KOPT-K1 (cell line): Measurements from ENCODE around the gene ADCY10.
"Not testable (repeated sequence)": the region's sequence is repeated elsewhere in the genome, so short reads cannot be mapped to it uniquely, and the experiment has no call there.

Experiments used
- H3K27ac ChIP-seq: fragments of 200-600 bp; sonication (generic); 2 replicates; pipeline ENCODE4 v1.5.1; 2016; ENCODE audit warnings: antibody characterized with exemption, mild to moderate bottlenecking, low read depth, low read length; ENCODE audit not compliant: poor library complexity, severe bottlenecking
- H3K36me3 ChIP-seq: fragments of 200-600 bp; sonication (generic); 2 replicates; pipeline ENCODE4 v1.5.1; 2017; ENCODE audit warnings: antibody characterized with exemption, mild to moderate bottlenecking, low read length, moderate library complexity; ENCODE audit not compliant: insufficient read depth
- H3K9me3 ChIP-seq: fragments of 200-600 bp; sonication (generic); 2 replicates; pipeline ENCODE4 v1.5.1; 2017; ENCODE audit warnings: antibody characterized with exemption, low read length, mild to moderate bottlenecking; ENCODE audit not compliant: insufficient read depth, poor library complexity, severe bottlenecking

ADCY10 gene

DNA sequence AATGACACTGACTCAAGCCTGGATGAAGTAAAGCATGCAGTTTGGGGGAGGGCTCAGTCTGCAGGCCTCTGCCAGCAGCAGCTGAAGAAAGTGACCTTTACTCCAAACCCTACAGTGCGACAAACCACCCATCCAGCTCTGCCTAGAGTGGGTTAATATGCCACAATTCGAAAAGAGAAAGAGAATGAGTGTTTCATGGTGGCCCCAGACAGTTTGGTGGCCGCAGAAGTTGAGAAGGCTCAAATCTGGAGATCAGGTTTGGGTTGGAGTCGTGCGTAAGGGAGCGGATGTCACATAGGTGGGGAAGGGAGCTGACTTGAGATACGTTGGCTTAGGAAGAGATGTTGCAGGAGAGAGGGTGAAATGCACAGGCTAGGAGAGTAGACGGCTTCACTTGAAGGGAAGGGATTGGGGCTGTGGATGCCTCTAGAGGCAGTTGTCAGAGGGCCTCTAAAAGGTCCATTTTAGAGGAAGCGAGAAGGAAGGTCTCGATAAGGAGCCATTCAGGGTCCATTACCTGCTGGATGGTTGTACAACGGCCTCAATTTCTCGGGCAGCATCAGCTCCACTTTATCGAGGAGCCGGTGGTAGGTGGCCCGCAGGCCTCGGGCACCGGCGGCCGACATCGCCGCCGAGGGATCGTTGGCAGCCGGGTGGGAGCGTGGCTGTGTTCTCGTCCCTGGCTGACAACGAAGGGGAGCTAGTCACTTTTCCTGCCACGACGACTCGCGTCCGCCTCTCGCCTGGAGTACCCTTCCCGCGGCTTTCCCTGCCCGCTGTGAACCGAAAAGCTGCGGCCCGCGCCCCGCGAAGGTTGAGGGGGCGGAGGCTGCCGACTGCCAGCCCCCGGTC lies 21.5 kb upstream of the ADCY10 start:
- no peaks in the 10 kb centered on the region for H3K36me3 ChIP-seq
- H3K9me3 ChIP-seq: no peaks in the 10 kb centered on the region
- peak overlapping the region; percentile 94 for H3K27ac ChIP-seq

DNA sequence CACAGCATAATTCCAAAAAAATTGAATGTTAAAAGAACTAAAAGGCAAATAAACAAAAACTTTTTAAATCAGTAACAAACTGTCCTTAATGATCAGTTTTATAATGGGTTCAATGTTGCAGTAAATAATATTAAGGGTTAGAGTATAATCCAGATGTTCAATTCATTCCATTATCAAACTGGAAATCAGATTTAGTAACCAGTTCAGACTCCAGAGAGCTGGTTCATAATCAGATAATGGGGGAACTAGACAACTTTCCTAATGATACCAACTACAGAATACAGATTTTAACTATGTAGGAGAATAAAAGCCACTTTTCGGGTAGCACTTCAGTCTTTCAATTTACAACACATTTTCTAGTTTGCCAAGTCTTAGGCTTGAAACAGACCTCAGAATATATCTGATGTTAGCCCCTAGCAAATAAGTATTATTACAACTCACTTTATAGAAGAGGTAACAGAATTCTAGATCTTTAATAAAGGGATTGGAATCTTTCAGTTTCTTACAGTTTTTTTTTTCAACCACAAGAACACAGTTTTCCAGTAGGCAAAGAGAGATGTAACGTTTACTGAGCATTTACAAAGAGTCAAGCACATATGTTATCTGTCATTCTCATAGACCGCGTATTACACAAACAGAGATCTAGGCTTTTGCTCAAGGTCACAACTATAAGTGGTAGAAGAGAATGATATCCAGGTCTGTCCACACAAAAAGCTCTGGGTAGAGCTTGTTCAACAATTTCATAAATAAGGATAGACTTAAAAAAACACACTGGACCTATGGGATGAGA lies 20.7 kb upstream of the ADCY10 start:
- no peaks in the 10 kb centered on the region for H3K9me3 ChIP-seq
- H3K27ac ChIP-seq: peak overlapping the region; percentile 94
- H3K36me3 ChIP-seq: no peaks in the 10 kb centered on the region

- Histone ChIP-seq H3K36me3 (no peaks in the 10 kb centered on the region), H3K9me3 (no peaks in the 10 kb centered on the region), H3K27ac (peak overlapping the region; percentile 94)
Observed at GRCh38 chr1:167933788-167934187, 19.9 kb upstream of the ADCY10 start.

DNA sequence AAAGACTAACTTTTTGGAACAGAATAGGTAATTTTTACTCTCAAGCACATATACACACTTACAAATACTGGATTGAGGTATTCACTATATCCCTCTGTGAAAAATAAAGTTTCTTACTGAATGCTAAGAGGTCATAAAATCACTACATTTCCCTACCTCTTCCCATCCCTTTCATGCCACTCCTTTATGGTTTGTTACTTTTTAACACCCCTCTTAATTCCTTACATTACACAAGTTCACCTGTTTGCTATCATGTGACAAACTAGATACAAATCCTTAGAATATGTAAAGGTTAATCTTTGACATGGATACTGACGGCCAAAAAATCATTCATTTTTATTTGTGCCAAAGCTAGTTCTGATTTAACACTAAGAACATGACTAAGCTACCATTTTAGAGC lies 15.8 kb upstream of the ADCY10 start:
- no peak overlapping the region for H3K27ac ChIP-seq

DNA sequence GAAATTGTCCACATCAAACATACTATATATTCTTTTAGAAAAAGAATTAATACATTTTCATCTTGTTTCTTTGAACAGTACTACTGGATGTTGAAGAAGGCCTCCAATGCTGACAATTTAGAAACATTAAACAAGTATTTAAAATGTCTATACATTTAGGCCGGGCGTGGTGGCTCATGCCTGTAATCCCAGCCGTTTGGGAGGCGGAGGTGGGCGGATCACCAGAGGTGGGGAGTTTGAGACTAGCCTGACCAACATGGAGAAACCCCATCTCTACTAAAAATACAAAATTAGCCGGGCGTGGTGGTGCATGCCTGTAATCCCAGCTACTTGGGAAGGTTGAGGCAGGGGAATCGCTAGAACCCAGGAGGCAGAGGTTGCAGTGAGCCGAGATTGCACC lies 15.0 kb upstream of the ADCY10 start:
- not testable (repeated sequence) for H3K9me3 ChIP-seq, H3K27ac ChIP-seq, H3K36me3 ChIP-seq

More for the DNA sequence above, 15.8 kb upstream of the ADCY10 start:
- no peaks in the 10 kb centered on the region for H3K9me3 ChIP-seq
- H3K36me3 ChIP-seq: no peaks in the 10 kb centered on the region

GRCh38 chr1:167928457-167928852 lies 14.5 kb upstream of the ADCY10 start:
- Histone ChIP-seq H3K36me3 (peaks cover 4% of the 10 kb centered on the region), H3K27ac (no peak overlapping the region), H3K9me3 (no peaks in the 10 kb centered on the region)

- Histone ChIP-seq H3K27ac (no peak overlapping the region), H3K36me3 (peaks cover 12% of the 10 kb centered on the region), H3K9me3 (no peaks in the 10 kb centered on the region)
Observed at GRCh38 chr1:167927046-167927754, 13.3 kb upstream of the ADCY10 start.

GRCh38 chr1:167926486-167926997 lies 12.6 kb upstream of the ADCY10 start:
- Histone ChIP-seq H3K9me3 (no peaks in the 10 kb centered on the region), H3K27ac (no peak overlapping the region), H3K36me3 (peaks cover 12% of the 10 kb centered on the region)

- Histone ChIP-seq H3K9me3 (no peaks in the 10 kb centered on the region), H3K36me3 (peaks cover 13% of the 10 kb centered on the region), H3K27ac (no peak overlapping the region)
Observed at GRCh38 chr1:167924543-167925231, 10.8 kb upstream of the ADCY10 start.

- Histone ChIP-seq H3K27ac (no peak overlapping the region), H3K9me3 (no peaks in the 10 kb centered on the region)
Observed at GRCh38 chr1:167924102-167924501, 10.2 kb upstream of the ADCY10 start.

DNA sequence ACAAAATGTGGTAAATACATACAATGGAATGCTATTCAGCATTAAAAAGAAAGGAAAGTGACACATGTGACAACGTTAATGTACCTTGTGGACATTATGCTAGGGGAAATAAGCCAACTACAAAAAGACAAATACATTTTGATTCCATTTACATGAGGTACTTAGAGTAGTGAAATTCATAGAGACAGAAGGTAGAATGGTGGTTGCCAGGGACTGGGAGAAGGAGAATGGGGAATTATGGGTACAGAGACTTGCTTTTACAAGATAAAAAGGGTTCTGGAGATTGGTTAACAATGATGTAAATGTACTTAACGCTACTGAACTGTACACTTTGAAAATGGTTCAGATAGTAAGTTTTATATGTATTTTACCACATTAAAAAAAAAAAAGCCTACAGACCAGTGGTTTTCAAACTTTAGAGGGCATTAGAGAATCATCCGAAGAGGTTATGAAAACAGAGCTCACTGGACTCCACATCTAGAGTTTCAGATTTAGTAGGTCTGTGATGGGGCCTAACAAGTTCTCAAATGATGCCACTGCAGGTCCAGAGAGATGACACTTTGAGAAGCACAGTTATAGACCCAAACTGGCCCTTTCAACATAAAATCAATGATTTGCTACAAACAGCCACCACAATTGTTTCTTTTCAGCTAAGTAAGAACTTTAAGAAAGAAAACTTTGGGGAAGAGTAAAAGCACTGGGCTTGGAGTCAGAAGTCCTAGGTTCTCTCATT lies 9.6 kb upstream of the ADCY10 start:
- Histone ChIP-seq H3K27ac (no peak overlapping the region), H3K9me3 (no peaks in the 10 kb centered on the region), H3K36me3 (peaks cover 15% of the 10 kb centered on the region)

More at GRCh38 chr1:167924102-167924501, 10.2 kb upstream of the ADCY10 start:
- peaks cover 15% of the 10 kb centered on the region for H3K36me3 ChIP-seq

GRCh38 chr1:167922611-167923074 lies 8.7 kb upstream of the ADCY10 start:
- Histone ChIP-seq H3K9me3 (no peaks in the 10 kb centered on the region), H3K27ac (no peak overlapping the region), H3K36me3 (peaks cover 22% of the 10 kb centered on the region)

DNA sequence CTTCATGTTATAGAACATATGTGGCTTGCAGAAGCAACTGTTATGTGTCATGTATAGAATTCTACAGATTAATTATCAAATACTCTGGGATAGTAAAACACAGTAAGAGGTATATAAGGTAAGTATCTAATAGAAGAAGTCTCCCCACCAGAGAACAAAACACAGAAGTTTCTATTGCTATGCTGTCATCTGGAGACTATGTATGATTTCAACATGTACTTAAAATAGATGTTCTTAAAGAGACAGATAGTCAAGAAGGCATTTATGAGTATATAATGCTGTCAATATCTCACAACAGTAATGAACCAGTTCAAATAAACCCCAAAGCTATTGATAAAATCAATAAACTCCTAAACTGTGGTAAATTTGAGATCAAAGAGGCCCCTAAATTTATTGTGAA lies 8.1 kb upstream of the ADCY10 start:
- no peaks in the 10 kb centered on the region for H3K9me3 ChIP-seq
- H3K36me3 ChIP-seq: peaks cover 29% of the 10 kb centered on the region
- H3K27ac ChIP-seq: no peak overlapping the region
